Activated T-helper 2 cell treated with anti-CD3 and anti-CD28 coated beads, Interferon-gamma antibody, Interleukin-2, Interleukin-4, amounts not matched to agents 10 μg/mL and 5 μg/mL and 100 μg/mL, durations not matched to agents 14 hours and 24 hours and 36 hours (primary cell): Measurements from ENCODE around the gene GNAQ. TPM values are rescaled to one million over a fixed set of nuclear protein-coding genes. Genes with fewer than 3 reads are reported as not detected.
A peak's percentile ranks its signal among the peaks of the same experiment; 100 is the strongest.

Experiments used
- DNase-seq: peaks from one replicate; pipeline ENCODE4 v3.0.0; 2021; ENCODE audit warnings: low spot score
- H3K27ac Mint-ChIP-seq: one replicate; pipeline ENCODE4 v1.8.0; 2021; ENCODE audit warnings: mixed read lengths
- H3K27me3 Mint-ChIP-seq: one replicate; pipeline ENCODE4 v1.8.0; 2021; ENCODE audit warnings: low read depth, mixed read lengths
- H3K36me3 Mint-ChIP-seq: one replicate; pipeline ENCODE4 v1.8.0; 2021; ENCODE audit warnings: low read depth, mixed read lengths
- H3K4me1 Mint-ChIP-seq: one replicate; pipeline ENCODE4 v1.8.0; 2021; ENCODE audit warnings: low read depth, mixed read lengths
- H3K4me3 Mint-ChIP-seq: one replicate; pipeline ENCODE4 v1.8.0; 2021; ENCODE audit warnings: low read depth, mild to moderate bottlenecking, moderate library complexity, mixed read lengths
- H3K9me3 Mint-ChIP-seq: one replicate; pipeline ENCODE4 v1.8.0; 2021; ENCODE audit warnings: mixed read lengths
- intact Hi-C: fragments of 100-400 bp; cut with micrococcal nuclease; formaldehyde crosslinking; loops from one replicate; pipeline ENCODE4 v1.15.1; 2023
- total RNA-seq: library from RNA; stranded (reverse); gene quantifications from 2 replicates; pipeline ENCODE4 v1.2.3, GENCODE V29; 2022

GNAQ gene
- total RNA-seq, 1 donor from 2014 or later, result 28.6 TPM

- no peak for DNase-seq
- peaks cover 58% of the 10 kb centered on the region for H3K4me1 Mint-ChIP-seq
- no peak overlapping the region for H3K27ac Mint-ChIP-seq
- H3K27me3 Mint-ChIP-seq, result no peaks in the 10 kb centered on the region
- H3K4me3 Mint-ChIP-seq, result no peak overlapping the region
- intact Hi-C loops, result no loop called here
- peaks cover 12% of the 10 kb centered on the region for H3K9me3 Mint-ChIP-seq
- peaks cover 70% of the 10 kb centered on the region for H3K36me3 Mint-ChIP-seq
Measured at GRCh38 chr9:77915744-77916143, 115.9 kb downstream of the GNAQ start.

GRCh38 chr9:77912895-77913693, 118.5 kb downstream of the GNAQ start:
- intact Hi-C loops, result no loop called here
- no peak overlapping the region for H3K27ac Mint-ChIP-seq

GRCh38 chr9:77911928-77912327, 119.7 kb downstream of the GNAQ start:
- H3K36me3 Mint-ChIP-seq, result peaks cover 66% of the 10 kb centered on the region
- H3K4me1 Mint-ChIP-seq, result peaks cover 79% of the 10 kb centered on the region
- intact Hi-C loops, result no loop called here
- no peak for DNase-seq
- H3K27me3 Mint-ChIP-seq, result no peaks in the 10 kb centered on the region
- H3K4me3 Mint-ChIP-seq, result no peak overlapping the region
- peaks cover 12% of the 10 kb centered on the region for H3K9me3 Mint-ChIP-seq
- H3K27ac Mint-ChIP-seq, result no peak overlapping the region

More at GRCh38 chr9:77912895-77913693, 118.5 kb downstream of the GNAQ start:
- H3K4me3 Mint-ChIP-seq, result no peak overlapping the region
- peaks cover 76% of the 10 kb centered on the region for H3K4me1 Mint-ChIP-seq
- H3K9me3 Mint-ChIP-seq, result peaks cover 12% of the 10 kb centered on the region
- peaks cover 65% of the 10 kb centered on the region for H3K36me3 Mint-ChIP-seq
- DNase-seq, result no peak
- no peaks in the 10 kb centered on the region for H3K27me3 Mint-ChIP-seq

GRCh38 chr9:77910194-77910621, 121.4 kb downstream of the GNAQ start:
- Mint-ChIP-seq H3K4me3 (peak overlapping the region; percentile 45), H3K9me3 (peaks cover 12% of the 10 kb centered on the region), H3K27me3 (no peaks in the 10 kb centered on the region), H3K27ac (peak overlapping the region; percentile 74), H3K36me3 (peaks cover 58% of the 10 kb centered on the region), H3K4me1 (peaks cover 76% of the 10 kb centered on the region)
- intact Hi-C loops, result no loop called here
- no peak for DNase-seq

GRCh38 chr9:77909306-77909705, 122.3 kb downstream of the GNAQ start:
- DNase-seq, result peak; percentile 41
- peaks cover 61% of the 10 kb centered on the region for H3K36me3 Mint-ChIP-seq
- no peaks in the 10 kb centered on the region for H3K27me3 Mint-ChIP-seq
- peak overlapping the region; percentile 95 for H3K27ac Mint-ChIP-seq
- H3K9me3 Mint-ChIP-seq, result peaks cover 12% of the 10 kb centered on the region
- peak overlapping the region; percentile 61 for H3K4me3 Mint-ChIP-seq
- intact Hi-C loops, result loop anchor here (1.0 to 10.0 kb wide), 7 partner anchors 9 to 205 kb away; partner anchors contain the start of gene GNAQ
- H3K4me1 Mint-ChIP-seq, result peaks cover 80% of the 10 kb centered on the region

- peaks cover 9% of the 10 kb centered on the region for H3K9me3 Mint-ChIP-seq
- DNase-seq, result no peak
- intact Hi-C loops, result loop anchor here (2.0 to 10.0 kb wide), 6 partner anchors 19 to 207 kb away; partner anchors contain the start of gene GNAQ
- no peaks in the 10 kb centered on the region for H3K27me3 Mint-ChIP-seq
- H3K4me1 Mint-ChIP-seq, result peaks cover 80% of the 10 kb centered on the region
- peak overlapping the region; percentile 61 for H3K4me3 Mint-ChIP-seq
- H3K36me3 Mint-ChIP-seq, result peaks cover 55% of the 10 kb centered on the region
- peak overlapping the region; percentile 95 for H3K27ac Mint-ChIP-seq
Measured at GRCh38 chr9:77908293-77908692, 123.3 kb downstream of the GNAQ start.

- Mint-ChIP-seq H3K36me3 (peaks cover 56% of the 10 kb centered on the region), H3K4me1 (peaks cover 87% of the 10 kb centered on the region), H3K9me3 (peaks cover 5% of the 10 kb centered on the region), H3K27me3 (no peaks in the 10 kb centered on the region), H3K27ac (peak overlapping the region; percentile 21), H3K4me3 (no peak overlapping the region)
- intact Hi-C loops, result loop anchor here (5.0 to 10.0 kb wide), 5 partner anchors 35 to 207 kb away; partner anchors contain the start of gene GNAQ
- no peak for DNase-seq
Measured at GRCh38 chr9:77907585-77907984, 124.0 kb downstream of the GNAQ start.

GRCh38 chr9:77906991-77907390, 124.6 kb downstream of the GNAQ start:
- H3K9me3 Mint-ChIP-seq, result no peaks in the 10 kb centered on the region
- DNase-seq, result no peak
- no peaks in the 10 kb centered on the region for H3K27me3 Mint-ChIP-seq
- H3K27ac Mint-ChIP-seq, result peak overlapping the region; percentile 21
- peaks cover 51% of the 10 kb centered on the region for H3K36me3 Mint-ChIP-seq
- intact Hi-C loops, result loop anchor here (5.0 to 10.0 kb wide), 5 partner anchors 35 to 208 kb away; partner anchors contain the start of gene GNAQ
- peaks cover 83% of the 10 kb centered on the region for H3K4me1 Mint-ChIP-seq
- H3K4me3 Mint-ChIP-seq, result no peak overlapping the region

- no peaks in the 10 kb centered on the region for H3K9me3 Mint-ChIP-seq
- no peak overlapping the region for H3K4me3 Mint-ChIP-seq
- intact Hi-C loops, result loop anchor here (10.0 kb wide), 2 partner anchors 59 to 211 kb away; no protein-coding TSS in a partner anchor
- no peaks in the 10 kb centered on the region for H3K27me3 Mint-ChIP-seq
- DNase-seq, result no peak
- H3K27ac Mint-ChIP-seq, result no peak overlapping the region
- H3K36me3 Mint-ChIP-seq, result peaks cover 48% of the 10 kb centered on the region
- peaks cover 79% of the 10 kb centered on the region for H3K4me1 Mint-ChIP-seq
Measured at GRCh38 chr9:77903666-77904285, 127.8 kb downstream of the GNAQ start.

GRCh38 chr9:77901771-77902170, 129.8 kb downstream of the GNAQ start:
- Mint-ChIP-seq H3K4me3 (no peak overlapping the region), H3K4me1 (peaks cover 72% of the 10 kb centered on the region), H3K27ac (no peak overlapping the region), H3K9me3 (no peaks in the 10 kb centered on the region), H3K27me3 (no peaks in the 10 kb centered on the region), H3K36me3 (peaks cover 46% of the 10 kb centered on the region)
- intact Hi-C loops, result loop anchor here (10.0 kb wide), 2 partner anchors 57 to 213 kb away; no protein-coding TSS in a partner anchor
- DNase-seq, result no peak

- H3K4me3 Mint-ChIP-seq, result no peak overlapping the region
Measured at GRCh38 chr9:77901018-77901417, 130.6 kb downstream of the GNAQ start.

GRCh38 chr9:77899679-77900354, 131.8 kb downstream of the GNAQ start:
- no peak for DNase-seq
- Mint-ChIP-seq H3K4me3 (no peak overlapping the region), H3K36me3 (peaks cover 51% of the 10 kb centered on the region), H3K9me3 (no peaks in the 10 kb centered on the region), H3K27me3 (no peaks in the 10 kb centered on the region), H3K4me1 (peaks cover 61% of the 10 kb centered on the region), H3K27ac (no peak overlapping the region)
- intact Hi-C loops, result loop anchor here (1.0 to 10.0 kb wide), 3 partner anchors 9 to 215 kb away; no protein-coding TSS in a partner anchor

More at GRCh38 chr9:77901018-77901417, 130.6 kb downstream of the GNAQ start:
- no peaks in the 10 kb centered on the region for H3K9me3 Mint-ChIP-seq
- H3K27ac Mint-ChIP-seq, result no peak overlapping the region
- peaks cover 68% of the 10 kb centered on the region for H3K4me1 Mint-ChIP-seq
- intact Hi-C loops, result loop anchor here (10.0 kb wide), 2 partner anchors 56 to 214 kb away; no protein-coding TSS in a partner anchor
- H3K27me3 Mint-ChIP-seq, result no peaks in the 10 kb centered on the region
- DNase-seq, result no peak
- peaks cover 48% of the 10 kb centered on the region for H3K36me3 Mint-ChIP-seq
